Ammon's horn (tissue), 1 donor: Measurements from ENCODE around the gene TM9SF4.
A peak's percentile ranks its signal among the peaks of the same experiment; 100 is the strongest.
"Not testable (repeated sequence)": the region's sequence is repeated elsewhere in the genome, so short reads cannot be mapped to it uniquely, and the experiment has no call there.

Source experiments
- DNase-seq: peaks from one replicate; pipeline ENCODE4 v3.0.0-alpha.2; 2016; ENCODE audit warnings: low spot score

TM9SF4 gene

GRCh38 chr20:32091888-32092346, 17.6 kb upstream of the TM9SF4 start:
- DNase-seq, result peak; percentile 79

- no peak for DNase-seq
Measured at GRCh38 chr20:32098786-32099185, 10.7 kb upstream of the TM9SF4 start.

GRCh38 chr20:32108814-32109391, 611 bp upstream of the TM9SF4 start:
- no peak for DNase-seq

GRCh38 chr20:32110173-32110704, 725 bp downstream of the TM9SF4 start:
- DNase-seq, result no peak

GRCh38 chr20:32110727-32111126, 1.2 kb downstream of the TM9SF4 start:
- no peak for DNase-seq

- no peak for DNase-seq
Measured at GRCh38 chr20:32111156-32111686, 1.7 kb downstream of the TM9SF4 start.

GRCh38 chr20:32111753-32112152, 2.2 kb downstream of the TM9SF4 start:
- peak; percentile 36 for DNase-seq

- no peak for DNase-seq
Measured at GRCh38 chr20:32112841-32113240, 3.3 kb downstream of the TM9SF4 start.

GRCh38 chr20:32113591-32114260, 4.2 kb downstream of the TM9SF4 start:
- DNase-seq, result no peak

- peak; percentile 25 for DNase-seq
Measured at GRCh38 chr20:32114305-32114960, 4.9 kb downstream of the TM9SF4 start.

- DNase-seq, result no peak
Measured at GRCh38 chr20:32115211-32115767, 5.8 kb downstream of the TM9SF4 start.

- DNase-seq, result no peak
Measured at GRCh38 chr20:32116079-32116521, 6.6 kb downstream of the TM9SF4 start.

- DNase-seq, result not testable (repeated sequence)
Measured at GRCh38 chr20:32116796-32117195, 7.3 kb downstream of the TM9SF4 start.

- not testable (repeated sequence) for DNase-seq
Measured at GRCh38 chr20:32118427-32118826, 8.9 kb downstream of the TM9SF4 start.

- DNase-seq, result no peak
Measured at GRCh38 chr20:32119734-32120133, 10.2 kb downstream of the TM9SF4 start.

GRCh38 chr20:32121908-32122307, 12.4 kb downstream of the TM9SF4 start:
- DNase-seq, result not testable (repeated sequence)

- no peak for DNase-seq
Measured at GRCh38 chr20:32123088-32123487, 13.6 kb downstream of the TM9SF4 start.

- DNase-seq, result no peak
Measured at GRCh38 chr20:32124916-32125454, 15.5 kb downstream of the TM9SF4 start.

GRCh38 chr20:32125506-32125905, 16.0 kb downstream of the TM9SF4 start:
- DNase-seq, result no peak

- no peak for DNase-seq
Measured at GRCh38 chr20:32126919-32127318, 17.4 kb downstream of the TM9SF4 start.

- no peak for DNase-seq
Measured at GRCh38 chr20:32127347-32127746, 17.8 kb downstream of the TM9SF4 start.

GRCh38 chr20:32128167-32128566, 18.7 kb downstream of the TM9SF4 start:
- no peak for DNase-seq
